Common myeloid progenitor, CD34-positive (primary cell): ENCODE results near the gene ATP5PD.
A peak's percentile ranks its signal among the peaks of the same experiment; 100 is the strongest.
"Not testable (repeated sequence)": the region's sequence is repeated elsewhere in the genome, so short reads cannot be mapped to it uniquely, and the experiment has no call there.

Experiments used
- CTCF ChIA-PET: fragments of 350-600 bp; sonication (Branson Sonifier 250); formaldehyde crosslinking; loops from one replicate; lab custom pipeline; 2021; ENCODE audit warnings: antibody characterized with exemption; lab: Charles Lee
- POLR2A ChIA-PET: fragments of 350-600 bp; sonication (Branson Sonifier 250); formaldehyde crosslinking; loops from one replicate; lab custom pipeline; 2021; ENCODE audit warnings: antibody characterized with exemption; lab: Charles Lee
- DNase-seq, 3 donors: peaks; one replicate each; pipeline versions ENCODE4 v3.0.0 to v3.0.0-alpha.2; 2013
- H3K27ac ChIP-seq, 2 experiments: 1 replicate in 1 of 2; 2 replicates in 1 of 2; pipeline ENCODE4 v1.7.0; 2013; ENCODE audit warnings: inconsistent platforms in 2 of 2, low read length in 2 of 2, mild to moderate bottlenecking in 2 of 2, low read depth in 1 of 2, moderate library complexity in 1 of 2; ENCODE audit not compliant: severe bottlenecking in 2 of 2, insufficient read depth in 1 of 2, poor library complexity in 1 of 2
- H3K27me3 ChIP-seq, 5 experiments: replicated peaks in 2 of 5; 1 replicate in 3 of 5; 2 replicates in 2 of 5; pipeline versions ENCODE4 v1.6.1 to v1.7.0; 2013; ENCODE audit warnings: low read length in 4 of 5, mild to moderate bottlenecking in 2 of 5, moderate library complexity in 2 of 5, inconsistent platforms in 1 of 5; ENCODE audit not compliant: insufficient read depth in 5 of 5, control insufficient read depth in 4 of 5
- H3K36me3 ChIP-seq, 4 experiments: 1 replicate in 2 of 4; 2 replicates in 2 of 4; pipeline versions ENCODE4 v1.6.1 to v1.7.0; 2013; ENCODE audit warnings: low read length in 3 of 4, control low read depth in 1 of 4, mild to moderate bottlenecking in 1 of 4; ENCODE audit not compliant: control insufficient read depth in 4 of 4, insufficient read depth in 4 of 4
- H3K4me1 ChIP-seq, 4 experiments: 1 replicate in 3 of 4; 2 replicates in 1 of 4; pipeline versions ENCODE4 v1.6.1 to v1.7.1; 2013; ENCODE audit warnings: low read length in 3 of 4, mild to moderate bottlenecking in 3 of 4, control low read depth in 1 of 4, inconsistent platforms in 1 of 4, moderate library complexity in 1 of 4; ENCODE audit not compliant: control insufficient read depth in 4 of 4, insufficient read depth in 4 of 4; ENCODE audit errors: control extremely low read depth in 1 of 4
- H3K4me3 ChIP-seq, 7 experiments: 1 replicate in 4 of 7; 2 replicates in 3 of 7; pipeline versions ENCODE4 v1.5.1 to v1.7.0; 2013; ENCODE audit warnings: mild to moderate bottlenecking in 7 of 7, low read length in 6 of 7, moderate library complexity in 6 of 7, inconsistent platforms in 2 of 7, low read depth in 2 of 7, control low read depth in 1 of 7; ENCODE audit not compliant: insufficient read depth in 4 of 7, control insufficient read depth in 1 of 7; ENCODE audit errors: extremely low read depth in 1 of 7
- H3K9me3 ChIP-seq, 5 experiments: 1 replicate in 4 of 5; 2 replicates in 1 of 5; pipeline versions ENCODE4 v1.6.1 to v1.7.1; 2013; ENCODE audit warnings: low read length in 4 of 5, mild to moderate bottlenecking in 2 of 5, inconsistent platforms in 1 of 5, low read depth in 1 of 5, moderate library complexity in 1 of 5; ENCODE audit not compliant: control insufficient read depth in 4 of 5, insufficient read depth in 2 of 5; ENCODE audit errors: control extremely low read depth in 1 of 5
- WGBS: methylation state at CpG from one replicate; pipeline ENCODE4 v1.1.5; 2013; ENCODE audit not compliant: insufficient coverage; 5-methylcytosine and 5-hydroxymethylcytosine counted together

ATP5PD gene

GRCh38 chr17:75077072-75077495 is 30.3 kb upstream of the ATP5PD start:
- Histone ChIP-seq H3K36me3 (no peaks in the 10 kb centered on the region), H3K27me3 (no peaks in the 10 kb centered on the region), H3K9me3 (no peaks in the 10 kb centered on the region), H3K4me3 (peak overlapping the region in 5 of 7 experiments; percentile 19 to 75 (median 67)), H3K4me1 (peaks cover 0 to 20% (median 9%) of the 10 kb centered on the region in 4 experiments), H3K27ac (no peak overlapping the region)
- POLR2A ChIA-PET: interaction anchor here (1.0 to 1.7 kb wide), 2 partner anchors 11 to 21 kb away, joined by 3 to 7 read pairs; partner anchors contain the start of gene SLC16A5
- DNase-seq: no peak
- CTCF ChIA-PET: interaction anchor here (0.9 to 9.2 kb wide), 9 partner anchors 8 to 93 kb away, joined by 3 to 107 read pairs (median 6); partner anchors contain the start of genes NT5C and SLC16A5
- WGBS: 26% methylated on average over 25 of the region's 30 CpGs

DNA sequence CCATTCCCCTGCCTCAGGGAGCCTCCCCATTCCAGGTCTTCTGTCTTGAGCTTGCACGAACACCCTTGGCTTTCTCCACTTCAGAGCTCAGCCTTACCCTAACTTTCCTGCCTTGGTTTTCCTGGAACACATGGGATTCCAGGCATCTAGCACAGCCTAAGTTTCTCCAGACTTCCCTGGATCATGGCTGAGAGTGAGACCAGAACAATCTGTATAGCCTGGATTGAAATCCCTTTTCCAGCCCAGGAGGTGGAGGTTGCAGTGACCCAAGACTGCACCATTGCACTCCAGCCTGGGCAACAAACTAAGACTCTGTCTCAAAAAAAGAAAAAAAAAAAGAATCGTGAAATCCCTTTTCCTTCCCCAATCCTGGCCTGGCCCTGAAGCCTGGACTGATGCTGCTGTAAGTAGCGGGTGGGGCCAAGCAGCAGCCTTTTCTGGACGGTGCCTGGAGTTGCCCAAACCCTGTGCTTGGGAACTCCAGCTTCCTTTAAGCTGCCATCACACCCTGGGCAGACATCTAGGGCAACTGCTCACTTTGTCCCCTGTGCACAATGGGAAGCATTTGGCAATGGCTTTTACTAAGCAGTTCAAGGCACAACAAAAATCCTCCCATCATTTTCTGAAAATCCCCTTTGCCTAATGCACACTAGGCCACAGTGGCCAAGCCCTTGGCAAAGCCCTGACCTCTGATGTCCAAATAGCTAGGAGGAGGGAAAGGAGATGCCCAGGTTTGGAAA is 29.0 kb upstream of the ATP5PD start:
- Histone ChIP-seq H3K36me3 (no peaks in the 10 kb centered on the region), H3K9me3 (no peaks in the 10 kb centered on the region), H3K4me1 (peaks cover 0 to 20% (median 9%) of the 10 kb centered on the region in 4 experiments), H3K27ac (no peak overlapping the region), H3K4me3 (no peak overlapping the region), H3K27me3 (no peaks in the 10 kb centered on the region)
- WGBS: no CpG with 5 or more reads among the region's 4 CpGs
- no peak for DNase-seq
- POLR2A ChIA-PET: interaction anchor here (0.7 kb wide), 1 partner anchor 93 kb away, joined by 3 read pairs; no protein-coding TSS in a partner anchor
- CTCF ChIA-PET: interaction anchor here (0.7 to 9.2 kb wide), 10 partner anchors 8 to 95 kb away, joined by 3 to 107 read pairs (median 6); partner anchors contain the start of genes NT5C and SLC16A5

- WGBS: 90% methylated on average over 13 of the region's 14 CpGs
- POLR2A ChIA-PET: interaction anchor here (0.6 kb wide), 1 partner anchor 13 kb away, joined by 3 read pairs; the partner anchor contains the start of gene SLC16A5
- no peaks in the 10 kb centered on the region for H3K27me3 ChIP-seq
Observed at GRCh38 chr17:75074532-75074931, 27.8 kb upstream of the ATP5PD start.

DNA sequence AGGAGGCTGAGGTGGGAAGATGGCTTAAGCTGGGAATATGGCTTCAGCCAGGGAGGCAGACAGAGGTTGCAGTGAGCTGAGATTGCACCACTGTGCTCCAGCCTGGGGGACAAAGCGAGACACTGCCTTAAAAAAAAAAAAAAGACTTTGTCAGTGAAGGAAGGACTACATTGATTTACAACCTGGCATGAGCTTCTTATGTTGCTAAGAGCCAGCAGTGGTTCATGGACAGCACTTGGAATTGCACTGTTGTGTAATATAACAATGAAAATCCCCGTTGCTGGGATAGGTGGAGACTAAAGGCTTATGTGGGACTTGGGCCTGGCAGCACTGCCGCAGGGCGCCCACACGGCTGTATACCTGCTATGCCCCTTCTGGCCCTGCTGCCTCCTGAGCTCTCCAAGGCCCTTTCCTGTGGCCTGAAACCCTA is 26.9 kb upstream of the ATP5PD start:
- no peak overlapping the region for H3K27ac ChIP-seq
- H3K4me1 ChIP-seq: peaks cover 0 to 19% (median 9%) of the 10 kb centered on the region in 4 experiments
- CTCF ChIA-PET: interaction anchor here (0.9 to 9.2 kb wide), 7 partner anchors 13 to 129 kb away, joined by 3 to 107 read pairs (median 7); partner anchors contain the start of gene SLC16A5
- DNase-seq: no peak
- no peak overlapping the region for H3K4me3 ChIP-seq
- H3K9me3 ChIP-seq: no peaks in the 10 kb centered on the region
- no peaks in the 10 kb centered on the region for H3K27me3 ChIP-seq
- WGBS: 85% methylated on average over 5 of the region's 5 CpGs
- POLR2A ChIA-PET: interaction anchor here (0.6 kb wide), 1 partner anchor 12 kb away, joined by 7 read pairs; no protein-coding TSS in a partner anchor
- H3K36me3 ChIP-seq: no peaks in the 10 kb centered on the region

More at GRCh38 chr17:75074532-75074931, 27.8 kb upstream of the ATP5PD start:
- CTCF ChIA-PET: interaction anchor here (0.8 to 9.2 kb wide), 7 partner anchors 9 to 50 kb away, joined by 3 to 107 read pairs (median 5); partner anchors contain the start of gene SLC16A5
- Histone ChIP-seq H3K4me3 (no peak overlapping the region), H3K36me3 (no peaks in the 10 kb centered on the region), H3K27ac (no peak overlapping the region), H3K9me3 (no peaks in the 10 kb centered on the region), H3K4me1 (peaks cover 0 to 20% (median 9%) of the 10 kb centered on the region in 4 experiments)
- no peak for DNase-seq

DNA sequence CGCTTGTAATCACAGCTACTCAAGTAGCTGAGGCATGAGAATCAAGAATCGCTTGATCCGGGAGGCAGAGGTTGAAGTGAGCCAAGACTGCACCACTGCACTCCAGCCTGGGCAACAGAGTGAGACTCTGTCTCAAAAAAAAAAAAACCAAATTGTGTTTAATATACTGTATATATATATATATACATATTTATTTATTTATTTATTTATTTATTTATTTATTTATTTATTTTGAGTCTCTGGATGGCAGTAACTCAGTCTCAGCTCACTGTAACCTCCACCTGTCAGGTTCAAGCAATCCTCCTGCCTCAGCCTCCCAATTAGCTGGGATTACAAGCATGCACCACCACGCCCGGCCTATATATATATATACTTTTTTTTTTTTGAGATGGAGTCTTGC is 26.1 kb upstream of the ATP5PD start:
- 100% methylated on average over 3 of the region's 5 CpGs for WGBS
- CTCF ChIA-PET: interaction anchor here (0.9 to 9.2 kb wide), 8 partner anchors 13 to 130 kb away, joined by 3 to 107 read pairs (median 6); partner anchors contain the start of gene SLC16A5
- H3K36me3 ChIP-seq, H3K27me3 ChIP-seq, H3K4me3 ChIP-seq, H3K27ac ChIP-seq, DNase-seq, H3K9me3 ChIP-seq, POLR2A ChIA-PET: not testable (repeated sequence)
- H3K4me1 ChIP-seq: peaks cover 0 to 14% (median 9%) of the 10 kb centered on the region in 4 experiments

DNA sequence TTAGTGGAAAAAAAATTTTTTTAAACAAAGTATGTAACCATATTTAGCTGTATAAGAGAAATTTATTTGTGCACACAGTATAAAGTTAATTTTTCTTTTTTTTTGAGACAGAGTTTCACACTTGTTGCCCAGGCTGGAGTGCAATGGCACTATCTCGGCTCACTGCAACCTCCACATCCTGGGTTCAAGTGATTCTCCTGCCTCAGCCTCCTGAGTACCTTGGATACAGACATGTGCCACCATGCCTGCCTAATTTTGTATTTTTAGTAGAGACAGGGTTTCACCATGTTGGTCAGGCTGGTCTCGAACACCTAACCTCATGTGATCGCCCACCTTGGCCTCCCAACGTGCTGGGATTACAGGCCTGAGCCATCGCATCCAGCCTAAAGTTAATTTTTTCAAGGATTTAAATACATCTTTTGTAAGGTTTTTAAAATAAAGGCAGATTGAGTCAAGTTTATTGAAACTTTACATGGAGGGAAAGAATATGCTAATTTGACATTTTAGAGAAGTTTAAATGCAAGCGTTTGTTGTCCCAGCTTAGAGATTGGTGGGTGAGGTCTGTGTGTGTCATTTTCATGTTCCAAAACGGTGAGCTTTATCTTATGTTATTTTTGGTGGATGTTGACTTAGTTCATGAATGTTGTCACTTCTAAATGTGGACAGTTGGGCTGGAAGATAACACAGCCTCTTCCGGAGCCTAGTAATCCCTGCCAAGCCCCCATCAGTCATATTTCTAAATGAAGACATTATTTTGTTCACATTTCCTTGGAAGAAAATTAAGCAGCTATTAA is 24.9 kb upstream of the ATP5PD start:
- H3K4me1 ChIP-seq, H3K9me3 ChIP-seq, H3K27ac ChIP-seq, POLR2A ChIA-PET, H3K4me3 ChIP-seq, H3K36me3 ChIP-seq, H3K27me3 ChIP-seq: not testable (repeated sequence)
- CTCF ChIA-PET: interaction anchor here (0.5 to 9.2 kb wide), 8 partner anchors 11 to 54 kb away, joined by 3 to 107 read pairs (median 4); partner anchors contain the start of gene SLC16A5
- DNase-seq: peak in 1 of 3 donors; percentile 47
- 90% methylated on average over 5 of the region's 8 CpGs for WGBS
